SU-DHL-6 (cell line): ENCODE results near the gene UNC5B.

Experiments
- H2AFZ ChIP-seq: fragments of 200-600 bp; sonication (generic); 2 replicates; pipeline ENCODE4 v1.6.1; 2014; ENCODE audit warnings: low read depth, mild to moderate bottlenecking, moderate library complexity, mixed read lengths, antibody characterized with exemption, low read length; ENCODE audit not compliant: severe bottlenecking
- H3F3A ChIP-seq: fragments of 200-600 bp; shearing (Covaris generic); 2 replicates; pipeline ENCODE4 v1.6.0; 2016; ENCODE audit warnings: antibody characterized with exemption, mild to moderate bottlenecking; ENCODE audit not compliant: insufficient read depth
- H3K27ac ChIP-seq: fragments of 200-600 bp; sonication (generic); 2 replicates; pipeline ENCODE4 v1.5.1; 2016; ENCODE audit warnings: low read depth, mild to moderate bottlenecking, low read length, moderate library complexity, mixed read lengths
- H3K27me3 ChIP-seq: fragments of 200-600 bp; sonication (generic), shearing (Covaris generic); 2 replicates; pipeline ENCODE4 v1.6.0; 2014; ENCODE audit warnings: mild to moderate bottlenecking, low read length
- H3K36me3 ChIP-seq: fragments of 200-600 bp; sonication (generic); 2 replicates; pipeline ENCODE4 v1.6.1; 2014; ENCODE audit warnings: mild to moderate bottlenecking, low read length, mixed read lengths
- H3K4me2 ChIP-seq: fragments of 300-600, 200-600 bp; shearing (Covaris generic), sonication (generic); 2 replicates; pipeline ENCODE4 v1.6.0; 2014; ENCODE audit warnings: low read length, low read depth, mild to moderate bottlenecking; ENCODE audit not compliant: poor library complexity, severe bottlenecking
- H3K4me3 ChIP-seq: fragments of 200-600 bp; sonication (generic); 2 replicates; pipeline ENCODE4 v1.5.1; 2014; ENCODE audit warnings: antibody characterized with exemption, low read length, mild to moderate bottlenecking, mixed read lengths; ENCODE audit not compliant: insufficient read depth, poor library complexity, severe bottlenecking
- H3K79me2 ChIP-seq: fragments of 200-600 bp; sonication (generic); 2 replicates; pipeline ENCODE4 v1.6.1; 2014; ENCODE audit warnings: mild to moderate bottlenecking, low read length, moderate library complexity; ENCODE audit not compliant: insufficient read depth
- H3K9ac ChIP-seq: fragments of 200-600 bp; sonication (generic); 2 replicates; pipeline ENCODE4 v1.7.0; 2014; ENCODE audit warnings: mild to moderate bottlenecking, low read length
- H3K9me2 ChIP-seq: fragments of 200-600 bp; sonication (generic); replicated peaks from 2 replicates; pipeline ENCODE4 v1.6.1; 2014; ENCODE audit warnings: low read length; ENCODE audit not compliant: insufficient read depth
- H3K9me3 ChIP-seq: fragments of 200-600 bp; sonication (generic); 2 replicates; pipeline ENCODE4 v1.6.1; 2014; ENCODE audit warnings: low read length, mixed read lengths; ENCODE audit not compliant: insufficient read depth
- H4K20me1 ChIP-seq: fragments of 200-600 bp; sonication (generic); 2 replicates; pipeline ENCODE4 v1.6.1; 2014; ENCODE audit warnings: low read depth, mild to moderate bottlenecking, antibody characterized with exemption, low read length, moderate library complexity, mixed read lengths
- CTCF ChIP-seq: fragments of 200-600 bp; sonication (generic); IDR thresholded peaks from one replicate; pipeline ENCODE4 v1.5.1; 2017; ENCODE audit warnings: antibody characterized with exemption, mild to moderate bottlenecking, low read length, moderate library complexity; ENCODE audit not compliant: insufficient read depth, poor library complexity, severe bottlenecking
- EZH2phosphoT487 ChIP-seq: fragments of 200-600 bp; sonication (generic), shearing (Covaris generic); conservative IDR thresholded peaks from 2 replicates; pipeline ENCODE4 v1.6.1; 2018; ENCODE audit warnings: mild to moderate bottlenecking, antibody characterized with exemption, low read length, moderate library complexity, mixed read lengths

The UNC5B gene

DNA sequence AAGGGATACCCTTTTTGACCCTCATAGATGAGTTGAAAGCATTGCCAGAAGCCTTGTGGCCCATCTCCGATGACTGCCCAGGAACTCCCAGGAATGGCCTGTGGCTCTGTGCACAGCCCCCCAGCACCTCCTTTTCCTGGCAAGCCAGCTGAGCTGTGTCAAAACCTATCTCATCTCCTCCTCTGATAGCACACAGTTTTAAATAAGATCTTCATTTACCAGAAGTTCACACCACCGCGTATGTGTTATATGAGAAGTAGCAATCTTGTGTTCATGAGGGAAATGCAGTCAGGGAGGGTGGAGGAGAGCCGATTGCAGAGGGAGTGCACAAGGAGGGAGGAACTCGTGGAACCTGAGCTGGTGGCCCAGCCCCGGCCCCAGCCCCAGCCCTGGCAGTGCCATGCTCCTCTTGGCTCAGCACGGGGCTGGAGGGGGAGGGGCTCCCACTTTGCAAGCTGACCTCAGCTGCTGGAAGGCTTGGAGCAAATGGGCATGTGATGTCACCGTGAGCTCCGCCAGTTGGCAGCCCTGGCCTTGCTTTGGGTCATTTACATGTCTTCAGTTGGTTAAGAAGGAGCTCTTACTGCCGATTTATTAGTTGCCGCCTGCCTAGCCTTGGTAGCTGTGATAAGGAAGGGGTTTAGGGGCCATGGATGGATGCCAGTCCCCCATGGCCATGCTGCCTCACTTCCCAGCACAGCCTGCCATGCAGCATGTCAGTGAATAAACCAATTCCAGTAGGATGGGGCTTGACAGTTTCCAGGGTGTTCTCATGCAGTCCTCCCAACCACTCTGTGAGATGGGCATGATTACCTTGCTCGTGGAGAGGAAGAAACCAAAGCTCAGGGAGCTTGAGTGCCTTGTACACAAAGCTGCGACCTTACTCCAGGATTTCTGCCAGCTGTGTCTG, 20.0 kb downstream of the UNC5B start:
- no peaks in the 10 kb centered on the region for H3F3A ChIP-seq
- no peaks in the 10 kb centered on the region for H3K36me3 ChIP-seq
- no peaks in the 10 kb centered on the region for H3K9me3 ChIP-seq
- H3K4me2 ChIP-seq = no peak overlapping the region
- TF ChIP-seq CTCF (no peak), EZH2phosphoT487 (no peak)
- H2AFZ ChIP-seq = no peak overlapping the region
- no peaks in the 10 kb centered on the region for H3K79me2 ChIP-seq
- no peaks in the 10 kb centered on the region for H4K20me1 ChIP-seq
- H3K9ac ChIP-seq = no peak overlapping the region
- no peak overlapping the region for H3K27ac ChIP-seq
- no peak overlapping the region for H3K4me3 ChIP-seq
- H3K9me2 ChIP-seq = no peaks in the 10 kb centered on the region
- no peaks in the 10 kb centered on the region for H3K27me3 ChIP-seq

DNA sequence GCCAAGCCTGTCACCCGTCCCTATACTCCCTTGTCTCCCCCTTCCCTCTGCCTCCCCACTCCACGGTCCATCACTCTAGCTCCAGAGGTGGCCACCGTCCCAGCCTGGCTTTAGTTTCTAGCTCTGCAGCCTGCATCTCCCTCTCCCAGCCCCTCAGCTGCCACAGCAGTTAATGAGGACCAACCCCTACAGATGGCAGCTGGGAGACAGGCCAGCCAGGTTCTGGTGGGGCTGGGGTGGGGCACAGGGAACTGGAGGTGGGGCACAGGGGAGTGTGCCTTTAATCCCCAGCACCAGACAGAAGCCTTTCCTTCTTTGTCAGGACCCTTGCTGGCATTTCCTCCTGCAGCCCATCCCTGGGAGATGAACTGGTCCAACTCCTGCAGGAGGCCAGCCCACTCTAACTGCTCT, 21.1 kb downstream of the UNC5B start:
- H3K27me3 ChIP-seq = no peaks in the 10 kb centered on the region

DNA sequence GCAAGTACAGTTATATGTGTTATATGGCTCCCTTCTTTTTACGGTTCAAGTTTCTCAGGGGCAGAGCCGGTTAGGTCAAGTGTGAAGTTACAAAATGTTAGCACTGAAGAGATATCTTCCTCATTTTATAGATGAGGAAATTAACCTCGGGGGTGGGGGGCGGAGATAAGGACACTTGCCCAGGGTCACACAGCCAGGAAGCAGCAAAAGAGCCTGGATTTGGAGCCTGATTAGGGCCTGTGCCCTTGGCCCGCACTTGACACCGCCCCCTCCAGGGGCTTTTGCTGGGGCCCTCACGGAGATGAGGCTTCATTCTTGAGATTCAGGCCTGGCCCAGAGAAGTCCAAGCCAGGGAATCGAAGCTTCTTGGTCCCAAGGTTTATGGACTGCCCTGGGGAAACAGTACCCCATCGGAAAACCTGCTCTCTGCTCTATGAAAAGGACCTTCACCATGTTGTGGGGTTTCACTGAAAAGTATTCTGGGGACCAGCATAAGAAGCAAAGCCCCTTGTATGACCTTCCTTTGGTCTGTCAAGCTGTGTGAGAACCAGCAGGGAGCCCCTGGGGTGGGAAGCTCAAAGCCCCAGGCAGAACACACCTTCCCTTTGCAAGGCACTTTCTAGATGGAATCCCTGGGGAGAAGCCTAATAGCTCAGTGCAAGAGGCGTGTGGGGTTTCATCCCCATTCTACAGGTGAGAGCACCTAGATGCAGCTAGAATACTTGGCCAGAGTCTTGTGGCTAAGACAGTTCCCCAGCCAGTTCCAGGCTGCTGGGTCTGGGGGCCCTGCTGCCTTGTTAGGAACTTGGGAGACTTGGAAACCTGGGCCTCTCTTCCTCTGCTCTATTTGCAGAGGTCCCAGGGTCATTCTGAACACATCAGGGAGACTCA, 21.9 kb downstream of the UNC5B start:
- H3K9ac ChIP-seq = no peak overlapping the region

More for the DNA sequence above, 21.1 kb downstream of the UNC5B start:
- TF ChIP-seq EZH2phosphoT487 (no peak), CTCF (no peak)
- Histone ChIP-seq H4K20me1 (no peaks in the 10 kb centered on the region), H3K79me2 (no peaks in the 10 kb centered on the region), H3K36me3 (no peaks in the 10 kb centered on the region), H3K9me2 (no peaks in the 10 kb centered on the region), H3K27ac (no peak overlapping the region), H3K9ac (no peak overlapping the region), H2AFZ (no peak overlapping the region), H3K9me3 (no peaks in the 10 kb centered on the region), H3K4me2 (no peak overlapping the region), H3K4me3 (no peak overlapping the region), H3F3A (no peaks in the 10 kb centered on the region)

More for the DNA sequence above, 21.9 kb downstream of the UNC5B start:
- H3K27ac ChIP-seq = no peak overlapping the region
- no peaks in the 10 kb centered on the region for H3F3A ChIP-seq
- H3K79me2 ChIP-seq = no peaks in the 10 kb centered on the region
- no peaks in the 10 kb centered on the region for H3K36me3 ChIP-seq
- H3K9me3 ChIP-seq = no peaks in the 10 kb centered on the region
- H3K4me2 ChIP-seq = no peak overlapping the region
- H3K9me2 ChIP-seq = no peaks in the 10 kb centered on the region
- no peak overlapping the region for H2AFZ ChIP-seq
- no peak overlapping the region for H3K4me3 ChIP-seq
- H3K27me3 ChIP-seq = no peaks in the 10 kb centered on the region
- no peak for TF ChIP-seq EZH2phosphoT487
- TF ChIP-seq CTCF = no peak
- H4K20me1 ChIP-seq = no peaks in the 10 kb centered on the region
